GM21717 (cell line): Measurements from ENCODE around the gene TSPAN17.
"Not testable (repeated sequence)": the region's sequence is repeated elsewhere in the genome, so short reads cannot be mapped to it uniquely, and the experiment has no call there.

Experiments
- ATAC-seq: cut with Tn5 transposase; IDR thresholded peaks from one replicate; pipeline ENCODE4 v1.9.1; 2021; ENCODE audit warnings: mild to moderate bottlenecking, moderate library complexity; ENCODE audit not compliant: unreplicated experiment

Gene TSPAN17

GRCh38 chr5:176676361-176676824 is 29.1 kb downstream of the TSPAN17 start:
- no peak for ATAC-seq

GRCh38 chr5:176677209-176677939 is 30.1 kb downstream of the TSPAN17 start:
- no peak for ATAC-seq

GRCh38 chr5:176678584-176678983 is 31.3 kb downstream of the TSPAN17 start:
- ATAC-seq = no peak

- no peak for ATAC-seq
These were observed 32.3 kb downstream of the TSPAN17 start for GRCh38 chr5:176679365-176680225.

GRCh38 chr5:176680226-176680563 is 32.9 kb downstream of the TSPAN17 start:
- no peak for ATAC-seq

- ATAC-seq = no peak
These were observed 34.8 kb downstream of the TSPAN17 start for GRCh38 chr5:176682016-176682531.

- ATAC-seq = no peak
These were observed 37.7 kb downstream of the TSPAN17 start for GRCh38 chr5:176685010-176685409.

GRCh38 chr5:176687247-176687646 is 40.0 kb downstream of the TSPAN17 start:
- no peak for ATAC-seq

- no peak for ATAC-seq
These were observed 40.6 kb downstream of the TSPAN17 start for GRCh38 chr5:176687881-176688280.

- ATAC-seq = no peak
These were observed 43.6 kb downstream of the TSPAN17 start for GRCh38 chr5:176690911-176691310.

- no peak for ATAC-seq
These were observed 44.2 kb downstream of the TSPAN17 start for GRCh38 chr5:176691524-176691923.

- no peak for ATAC-seq
These were observed 45.0 kb downstream of the TSPAN17 start for GRCh38 chr5:176692326-176692725.

- ATAC-seq = no peak
These were observed 45.7 kb downstream of the TSPAN17 start for GRCh38 chr5:176692839-176693476.

GRCh38 chr5:176693477-176693851 is 46.2 kb downstream of the TSPAN17 start:
- no peak for ATAC-seq

GRCh38 chr5:176694146-176694545 is 46.9 kb downstream of the TSPAN17 start:
- no peak for ATAC-seq

- no peak for ATAC-seq
These were observed 47.3 kb downstream of the TSPAN17 start for GRCh38 chr5:176694631-176695030.

- no peak for ATAC-seq
These were observed 47.8 kb downstream of the TSPAN17 start for GRCh38 chr5:176695073-176695472.

GRCh38 chr5:176697267-176697933 is 50.1 kb downstream of the TSPAN17 start:
- ATAC-seq = no peak

GRCh38 chr5:176697934-176698538 is 50.8 kb downstream of the TSPAN17 start:
- ATAC-seq = no peak

GRCh38 chr5:176699446-176699845 is 52.2 kb downstream of the TSPAN17 start:
- ATAC-seq = not testable (repeated sequence)
